ENCODE results near the gene LUZP2. TPM values are rescaled to one million over a fixed set of nuclear protein-coding genes. Genes with fewer than 3 reads are reported as not detected.

LUZP2 gene
- total RNA-seq, 1 donor from 2014 or later = 2.1 TPM

DNA sequence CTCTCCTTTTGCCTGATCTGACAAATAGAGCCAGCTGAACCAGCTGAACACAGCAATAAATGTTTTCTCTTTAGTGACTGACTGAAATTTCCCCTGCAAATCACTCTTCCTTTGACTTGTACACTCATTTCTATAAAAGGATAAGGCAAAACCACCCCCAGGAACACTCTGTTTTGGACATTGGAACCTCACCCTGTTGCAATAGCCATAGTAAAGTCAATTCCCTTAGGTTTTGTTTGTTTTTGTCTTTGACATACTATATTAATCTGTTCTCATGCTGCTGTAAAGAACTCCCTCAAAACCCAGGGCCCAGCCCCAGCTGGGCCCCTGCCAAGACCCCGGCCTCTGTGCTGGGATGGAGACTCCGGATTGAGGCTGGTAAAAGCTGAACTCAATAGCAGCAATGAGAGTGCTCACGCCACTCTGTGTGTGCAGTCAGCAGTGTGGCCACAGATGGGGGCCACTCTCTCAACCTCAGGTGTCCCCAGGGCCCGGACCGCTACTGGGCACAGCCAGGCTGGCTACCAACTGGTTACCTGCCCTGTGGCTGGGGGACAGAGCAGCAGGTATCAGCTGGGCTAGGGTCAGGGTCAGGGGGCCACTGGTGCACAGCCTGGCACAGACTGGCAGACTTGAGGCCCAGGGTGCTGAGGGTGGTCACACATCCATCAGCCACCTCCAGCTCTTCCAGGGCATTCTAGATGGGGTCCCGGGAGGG is 597.4 kb downstream of the LUZP2 start:
- Histone ChIP-seq H3K9ac (ENCODE audit: low read depth in 1 of 3, low read length in 3 of 3) (no peak overlapping the region), H3K27me3 (ENCODE audit: control insufficient read depth in 3 of 3, insufficient read depth in 3 of 3, low read length in 3 of 3) (no peaks in the 10 kb centered on the region), H3K4me1 (ENCODE audit: control insufficient read depth in 3 of 3, insufficient read depth in 3 of 3, low read length in 3 of 3) (no peaks in the 10 kb centered on the region), H3K9me3 (ENCODE audit: control insufficient read depth in 3 of 3, low read length in 3 of 3) (no peaks in the 10 kb centered on the region), H3K36me3 (ENCODE audit: control insufficient read depth in 3 of 3, insufficient read depth in 3 of 3, low read length in 3 of 3) (no peaks in the 10 kb centered on the region), H3K27ac (ENCODE audit: low read depth, low read length) (no peak overlapping the region), H3K4me3 (ENCODE audit: low read length in 3 of 3) (no peak overlapping the region)

DNA sequence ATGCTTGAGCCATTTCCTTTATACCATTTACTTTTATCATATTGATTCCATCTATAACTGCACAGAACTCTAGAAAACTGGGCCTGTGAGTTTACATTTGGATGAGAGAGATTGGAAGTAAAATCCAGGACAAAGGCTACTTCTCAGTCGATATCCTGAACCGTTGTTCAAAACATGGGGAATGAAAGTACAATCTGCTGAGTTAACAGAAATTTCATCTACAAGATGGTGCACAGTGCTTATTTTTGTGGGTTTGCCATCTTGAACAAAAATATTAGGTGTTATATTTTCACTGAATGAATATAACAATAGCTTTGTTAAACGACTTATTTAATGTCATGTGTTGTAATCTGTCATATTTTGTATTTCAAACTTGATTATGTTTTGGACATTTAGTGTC is 622.6 kb downstream of the LUZP2 start:
- H3K4me1 ChIP-seq (ENCODE audit: control insufficient read depth in 3 of 3, insufficient read depth in 3 of 3, low read length in 3 of 3) = no peaks in the 10 kb centered on the region
- no peak overlapping the region for H3K27ac ChIP-seq (ENCODE audit: low read depth, low read length)
- no peaks in the 10 kb centered on the region for H3K9me3 ChIP-seq (ENCODE audit: control insufficient read depth in 3 of 3, low read length in 3 of 3)
- H3K4me3 ChIP-seq (ENCODE audit: low read length in 3 of 3) = no peak overlapping the region
- no peaks in the 10 kb centered on the region for H3K36me3 ChIP-seq (ENCODE audit: control insufficient read depth in 3 of 3, insufficient read depth in 3 of 3, low read length in 3 of 3)
- no peak overlapping the region for H3K9ac ChIP-seq (ENCODE audit: low read depth in 1 of 3, low read length in 3 of 3)
- no peaks in the 10 kb centered on the region for H3K27me3 ChIP-seq (ENCODE audit: control insufficient read depth in 3 of 3, insufficient read depth in 3 of 3, low read length in 3 of 3)

Small RNA genes lying within 50 kb of the gene (small RNA-seq; reads per million reads assigned to genes)
- gene RF00019 = not detected

Measured in skeletal muscle tissue (tissue), 5 donors.